Measurements from ENCODE around the gene ANKFY1. TPM values are rescaled to one million over a fixed set of nuclear protein-coding genes. Genes with fewer than 3 reads are reported as not detected.

The ANKFY1 gene
- total and polyA plus RNA-seq, 9 of the 15 experiments (the other 6 are each of a cell fraction or from before 2014, with no cell fraction given) = 4.3 to 25.6 (median 12.2) TPM

DNA sequence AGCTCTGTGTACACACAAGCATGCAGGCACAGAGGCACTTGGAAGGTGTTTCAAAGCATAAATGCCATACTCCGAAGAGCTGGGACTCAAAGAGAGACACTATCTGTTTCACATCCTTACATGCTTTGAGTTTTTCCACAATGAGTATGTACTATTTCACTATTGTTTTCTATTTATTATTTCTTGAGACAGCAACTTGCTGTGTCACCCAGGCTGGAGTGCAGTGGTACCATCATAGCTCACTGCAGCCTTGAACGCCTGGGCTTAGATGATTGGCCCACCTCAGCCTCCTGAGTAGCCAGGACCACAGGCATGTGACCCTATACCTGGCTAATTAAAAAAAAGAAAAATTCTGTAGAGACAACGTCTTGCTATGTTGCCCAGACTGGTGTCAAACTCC, 89.2 kb downstream of the ANKFY1 start:
- H3K4me1 ChIP-seq (replicated peaks in 1 of 2; ENCODE audit: control insufficient read depth in 2 of 2, insufficient read depth in 2 of 2, low read length in 2 of 2) = no peaks in the 10 kb centered on the region
- H3K79me2 ChIP-seq (ENCODE audit: control insufficient read depth, insufficient read depth, low read length) = no peaks in the 10 kb centered on the region
- TF ChIP-seq MCM3 (IDR thresholded peaks at IDR 0.05) = no peak
- TF ChIP-seq TAF9B (IDR thresholded peaks at IDR 0.05; ENCODE audit: partially characterized antibody) = no peak
- no peak for TF ChIP-seq ELF1 (tag; IDR thresholded peaks at IDR 0.05)
- TF ChIP-seq ZNF280B (CRISPR knock-in tag; IDR thresholded peaks at IDR 0.05) = no peak
- no peak for TF ChIP-seq CHAMP1 (IDR thresholded peaks at IDR 0.05)
- TF ChIP-seq MCM2 (IDR thresholded peaks at IDR 0.05; ENCODE audit: low read depth) = no peak
- H3K36me3 ChIP-seq (ENCODE audit: control insufficient read depth, insufficient read depth, low read length) = peaks cover 91% of the 10 kb centered on the region; the same call in 2 of the 3 replicates
- DNase-seq (ENCODE audit: extremely low read depth in 1 of 4, low spot score in 3 of 4) (no peak), FAIRE-seq (no peak), ATAC-seq (no peak)
- H2AFZ ChIP-seq (ENCODE audit: low read depth, low read length) = no peak overlapping the region
- no TSS peak for BruUV-seq (replicated peaks)
- no peak overlapping the region for H3K9ac ChIP-seq (ENCODE audit: insufficient read depth in 1 of 2, low read depth in 2 of 2, low read length in 2 of 2)
- H4K20me1 ChIP-seq (replicated peaks; ENCODE audit: control insufficient read depth, insufficient read depth, low read length) = no peaks in the 10 kb centered on the region
- intact Hi-C loops (cut with micrococcal nuclease) = no loop called here
- H3K9me1 ChIP-seq (ENCODE audit: control insufficient read depth, insufficient read depth, low read length) = no peaks in the 10 kb centered on the region
- no peak overlapping the region for H3K27ac ChIP-seq (ENCODE audit: extremely low read depth, low read depth, low read length)
- in situ Hi-C loops (cut with MboI) = no loop called here
- no peak overlapping the region for H3K4me2 ChIP-seq (ENCODE audit: insufficient read depth, low read length)
- ChIA-PET CTCF (ENCODE audit: low intra/inter-chr PET ratio) (no interaction called here), POLR2A (no interaction called here)
- H3K9me3 ChIP-seq (replicated peaks; ENCODE audit: control insufficient read depth, insufficient read depth, low read depth, low read length) = no peaks in the 10 kb centered on the region
- H3K4me3 ChIP-seq = no peak overlapping the region
- 89% methylated on average over 2 of the region's 3 CpGs for WGBS (ENCODE audit: insufficient coverage, low coverage, missing lambda C conversion rate)
- H3K27me3 ChIP-seq (ENCODE audit: control insufficient read depth in 2 of 2, insufficient read depth in 2 of 2, low read length in 2 of 2) = no peaks in the 10 kb centered on the region

Data from K562 (cell line).